ENCODE data around the gene ANKS1A.
"Not testable (repeated sequence)": the region's sequence is repeated elsewhere in the genome, so short reads cannot be mapped to it uniquely, and the experiment has no call there.

DNA sequence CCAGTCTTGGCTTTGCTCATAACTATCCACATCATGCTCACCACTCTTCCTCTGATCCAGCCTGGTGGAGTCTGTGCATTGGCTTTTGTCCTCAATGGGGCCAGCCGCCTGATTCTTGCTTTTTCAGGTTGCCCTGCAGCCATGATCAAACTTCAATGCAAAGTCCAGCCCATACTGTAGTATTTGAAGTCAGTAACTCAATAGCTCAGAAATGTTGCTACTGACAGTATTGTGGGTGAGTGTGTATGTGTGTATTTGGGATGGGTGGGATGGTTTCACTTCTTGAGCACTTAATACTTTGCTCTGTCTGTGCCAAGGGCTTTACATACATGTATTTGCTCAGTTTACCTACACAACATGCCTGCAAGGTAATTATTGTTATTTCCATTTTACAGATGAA lies 10.7 kb downstream of the ANKS1A start:
- TF ChIP-seq, protein P1, sequence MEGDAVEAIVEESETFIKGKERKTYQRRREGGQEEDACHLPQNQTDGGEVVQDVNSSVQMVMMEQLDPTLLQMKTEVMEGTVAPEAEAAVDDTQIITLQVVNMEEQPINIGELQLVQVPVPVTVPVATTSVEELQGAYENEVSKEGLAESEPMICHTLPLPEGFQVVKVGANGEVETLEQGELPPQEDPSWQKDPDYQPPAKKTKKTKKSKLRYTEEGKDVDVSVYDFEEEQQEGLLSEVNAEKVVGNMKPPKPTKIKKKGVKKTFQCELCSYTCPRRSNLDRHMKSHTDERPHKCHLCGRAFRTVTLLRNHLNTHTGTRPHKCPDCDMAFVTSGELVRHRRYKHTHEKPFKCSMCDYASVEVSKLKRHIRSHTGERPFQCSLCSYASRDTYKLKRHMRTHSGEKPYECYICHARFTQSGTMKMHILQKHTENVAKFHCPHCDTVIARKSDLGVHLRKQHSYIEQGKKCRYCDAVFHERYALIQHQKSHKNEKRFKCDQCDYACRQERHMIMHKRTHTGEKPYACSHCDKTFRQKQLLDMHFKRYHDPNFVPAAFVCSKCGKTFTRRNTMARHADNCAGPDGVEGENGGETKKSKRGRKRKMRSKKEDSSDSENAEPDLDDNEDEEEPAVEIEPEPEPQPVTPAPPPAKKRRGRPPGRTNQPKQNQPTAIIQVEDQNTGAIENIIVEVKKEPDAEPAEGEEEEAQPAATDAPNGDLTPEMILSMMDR (IDR thresholded peaks at IDR 0.05; ENCODE audit: poor library complexity): not testable (repeated sequence)
- TF ChIP-seq EZH2phosphoT487 (IDR thresholded peaks at IDR 0.05; ENCODE audit: low read depth, severe bottlenecking, unreplicated experiment): not testable (repeated sequence)

All from hepatocyte (in vitro differentiated cells).